HG03064 (cell line): Measurements from ENCODE around the gene LAMC3.

Source experiments
- ATAC-seq: cut with Tn5 transposase; IDR thresholded peaks from one replicate; pipeline ENCODE4 v1.9.1; 2021; ENCODE audit warnings: low read depth; ENCODE audit not compliant: unreplicated experiment

Gene LAMC3

GRCh38 chr9:130977811-130978221 lies 31.2 kb upstream of the LAMC3 start:
- no peak for ATAC-seq

- no peak for ATAC-seq
Observed at GRCh38 chr9:130979591-130980385, 29.2 kb upstream of the LAMC3 start.

GRCh38 chr9:130980526-130980925 lies 28.4 kb upstream of the LAMC3 start:
- no peak for ATAC-seq

- no peak for ATAC-seq
Observed at GRCh38 chr9:130981002-130981755, 27.8 kb upstream of the LAMC3 start.

GRCh38 chr9:130981756-130982137 lies 27.2 kb upstream of the LAMC3 start:
- ATAC-seq = no peak

- no peak for ATAC-seq
Observed at GRCh38 chr9:130982636-130983358, 26.2 kb upstream of the LAMC3 start.

GRCh38 chr9:130983359-130983670 lies 25.7 kb upstream of the LAMC3 start:
- ATAC-seq = no peak

- ATAC-seq = no peak
Observed at GRCh38 chr9:130983970-130984369, 25.0 kb upstream of the LAMC3 start.

GRCh38 chr9:130984521-130984920 lies 24.5 kb upstream of the LAMC3 start:
- ATAC-seq = no peak

- no peak for ATAC-seq
Observed at GRCh38 chr9:130985029-130985428, 23.9 kb upstream of the LAMC3 start.

GRCh38 chr9:130985606-130986162 lies 23.3 kb upstream of the LAMC3 start:
- ATAC-seq = no peak

GRCh38 chr9:130986356-130986965 lies 22.5 kb upstream of the LAMC3 start:
- no peak for ATAC-seq

- no peak for ATAC-seq
Observed at GRCh38 chr9:130987054-130987453, 21.9 kb upstream of the LAMC3 start.

- no peak for ATAC-seq
Observed at GRCh38 chr9:130987738-130988399, 21.1 kb upstream of the LAMC3 start.

- ATAC-seq = no peak
Observed at GRCh38 chr9:130988400-130988747, 20.6 kb upstream of the LAMC3 start.

GRCh38 chr9:130988905-130989304 lies 20.1 kb upstream of the LAMC3 start:
- no peak for ATAC-seq

- no peak for ATAC-seq
Observed at GRCh38 chr9:130989391-130989790, 19.6 kb upstream of the LAMC3 start.

GRCh38 chr9:130989891-130990290 lies 19.1 kb upstream of the LAMC3 start:
- no peak for ATAC-seq

- no peak for ATAC-seq
Observed at GRCh38 chr9:130990306-130990977, 18.5 kb upstream of the LAMC3 start.
